SIG-M5 (cell line): ENCODE results near the gene MAP4K4.

Source experiments
- DNase-seq: peaks from one replicate; lab custom pipeline; 2025; lab: John Stamatoyannopoulos, UW

Gene MAP4K4

GRCh38 chr2:101870444-101870843 lies 172.9 kb downstream of the MAP4K4 start:
- no peak for DNase-seq

GRCh38 chr2:101871480-101871879 lies 174.0 kb downstream of the MAP4K4 start:
- no peak for DNase-seq

- DNase-seq, result no peak
Observed at GRCh38 chr2:101872480-101872879, 175.0 kb downstream of the MAP4K4 start.

GRCh38 chr2:101873543-101873942 lies 176.0 kb downstream of the MAP4K4 start:
- no peak for DNase-seq

GRCh38 chr2:101874069-101874468 lies 176.6 kb downstream of the MAP4K4 start:
- DNase-seq, result no peak

GRCh38 chr2:101879466-101879865 lies 182.0 kb downstream of the MAP4K4 start:
- DNase-seq, result no peak

- DNase-seq, result no peak
Observed at GRCh38 chr2:101881131-101881530, 183.6 kb downstream of the MAP4K4 start.

- DNase-seq, result no peak
Observed at GRCh38 chr2:101882769-101883307, 185.3 kb downstream of the MAP4K4 start.

- DNase-seq, result peak; percentile 10
Observed at GRCh38 chr2:101883860-101884259, 186.4 kb downstream of the MAP4K4 start.

GRCh38 chr2:101884423-101884822 lies 186.9 kb downstream of the MAP4K4 start:
- DNase-seq, result no peak

GRCh38 chr2:101887328-101887727 lies 189.8 kb downstream of the MAP4K4 start:
- no peak for DNase-seq

- no peak for DNase-seq
Observed at GRCh38 chr2:101889460-101890098, 192.1 kb downstream of the MAP4K4 start.

- no peak for DNase-seq
Observed at GRCh38 chr2:101892377-101892776, 194.9 kb downstream of the MAP4K4 start.

GRCh38 chr2:101893681-101894381 lies 196.3 kb downstream of the MAP4K4 start:
- DNase-seq, result no peak

- no peak for DNase-seq
Observed at GRCh38 chr2:101895039-101895438, 197.5 kb downstream of the MAP4K4 start.

- DNase-seq, result no peak
Observed at GRCh38 chr2:101895819-101896322, 198.4 kb downstream of the MAP4K4 start.

GRCh38 chr2:101897301-101897700 lies 199.8 kb downstream of the MAP4K4 start:
- DNase-seq, result no peak

GRCh38 chr2:101899265-101899664 lies 201.8 kb downstream of the MAP4K4 start:
- no peak for DNase-seq

GRCh38 chr2:101899871-101900270 lies 202.4 kb downstream of the MAP4K4 start:
- DNase-seq, result no peak

- no peak for DNase-seq
Observed at GRCh38 chr2:101900375-101900774, 202.9 kb downstream of the MAP4K4 start.

GRCh38 chr2:101901241-101901640 lies 203.7 kb downstream of the MAP4K4 start:
- DNase-seq, result no peak

- no peak for DNase-seq
Observed at GRCh38 chr2:101902169-101902568, 204.7 kb downstream of the MAP4K4 start.

GRCh38 chr2:101904916-101905315 lies 207.4 kb downstream of the MAP4K4 start:
- no peak for DNase-seq
